Neuronal stem cell (in vitro differentiated cells): Measurements from ENCODE around the gene CASD1.

Experiments used
- DNase-seq: peaks from one replicate; pipeline ENCODE4 v3.0.0-alpha.2; 2013; ENCODE audit warnings: low spot score
- H2AFZ ChIP-seq: one replicate; pipeline ENCODE4 v1.6.1; 2013; ENCODE audit warnings: mild to moderate bottlenecking, low read length, inconsistent platforms
- H2AK5ac ChIP-seq: 2 replicates; pipeline ENCODE4 v1.6.1; 2013; ENCODE audit warnings: low read depth, mild to moderate bottlenecking, inconsistent platforms, low read length, moderate library complexity, mixed read lengths
- H2BK120ac ChIP-seq: 2 replicates; pipeline ENCODE4 v1.6.1; 2013; ENCODE audit warnings: low read depth, mild to moderate bottlenecking, inconsistent platforms, low read length, moderate library complexity, mixed read lengths
- H2BK12ac ChIP-seq: one replicate; pipeline ENCODE4 v1.6.1; 2013; ENCODE audit warnings: low read length, inconsistent platforms
- H2BK15ac ChIP-seq: 2 replicates; pipeline ENCODE4 v1.6.1; 2013; ENCODE audit warnings: mild to moderate bottlenecking, low read length, inconsistent platforms, mixed read lengths
- H2BK5ac ChIP-seq: one replicate; pipeline ENCODE4 v1.6.1; 2013; ENCODE audit warnings: inconsistent platforms, mild to moderate bottlenecking, low read length, moderate library complexity
- H3K14ac ChIP-seq: one replicate; pipeline ENCODE4 v1.6.1; 2013; ENCODE audit warnings: low read length, inconsistent platforms
- H3K18ac ChIP-seq: 2 replicates; pipeline ENCODE4 v1.6.1; 2013; ENCODE audit warnings: low read length, inconsistent platforms
- H3K23ac ChIP-seq: 2 replicates; pipeline ENCODE4 v1.6.1; 2013; ENCODE audit warnings: low read depth, mild to moderate bottlenecking, mixed read lengths, low read length, inconsistent platforms; ENCODE audit not compliant: poor library complexity
- H3K27ac ChIP-seq: replicated peaks from 3 replicates; pipeline ENCODE4 v1.5.1; 2013; ENCODE audit warnings: low read length, inconsistent platforms
- H3K27me3 ChIP-seq, 3 experiments: 2 replicates each; pipeline ENCODE4 v1.6.1; 2013; ENCODE audit warnings: low read length in 3 of 3, mild to moderate bottlenecking in 2 of 3, inconsistent platforms in 1 of 3, low read depth in 1 of 3, mixed read lengths in 1 of 3, moderate library complexity in 1 of 3; ENCODE audit not compliant: control insufficient read depth in 3 of 3, insufficient read depth in 3 of 3
- H3K36me3 ChIP-seq, 2 donors: replicated peaks in 1 of 2; 2 replicates each; pipeline ENCODE4 v1.6.1; 2013; ENCODE audit warnings: low read length in 2 of 2; ENCODE audit not compliant: control insufficient read depth in 2 of 2, insufficient read depth in 2 of 2
- H3K4ac ChIP-seq: 2 replicates; pipeline ENCODE4 v1.6.1; 2013; ENCODE audit warnings: inconsistent platforms, mild to moderate bottlenecking, low read length, moderate library complexity
- H3K4me1 ChIP-seq, 2 donors: 1 replicate in 1 of 2; 2 replicates in 1 of 2; pipeline ENCODE4 v1.6.1; 2013; ENCODE audit warnings: low read length in 2 of 2, low read depth in 1 of 2; ENCODE audit not compliant: control insufficient read depth in 2 of 2, insufficient read depth in 1 of 2
- H3K4me2 ChIP-seq: one replicate; pipeline ENCODE4 v1.6.1; 2013; ENCODE audit warnings: mild to moderate bottlenecking, low read length, inconsistent platforms; ENCODE audit not compliant: insufficient read depth, poor library complexity, severe bottlenecking
- H3K4me3 ChIP-seq, 2 donors: 2 replicates each; pipeline ENCODE4 v1.5.1; 2013; ENCODE audit warnings: low read length in 2 of 2, mild to moderate bottlenecking in 2 of 2, inconsistent platforms in 1 of 2, moderate library complexity in 1 of 2
- H3K79me1 ChIP-seq: one replicate; pipeline ENCODE4 v1.6.1; 2013; ENCODE audit warnings: low read depth, mild to moderate bottlenecking, inconsistent platforms, low read length, moderate library complexity
- H3K9ac ChIP-seq: one replicate; pipeline ENCODE4 v1.6.1; 2013; ENCODE audit warnings: mild to moderate bottlenecking, low read depth, low read length, inconsistent platforms; ENCODE audit not compliant: poor library complexity
- H3K9me3 ChIP-seq, 2 donors: replicated peaks in 1 of 2; 2 replicates each; pipeline versions ENCODE3 to v1.6.1; 2013; ENCODE audit warnings: low read length in 2 of 2, mild to moderate bottlenecking in 2 of 2, inconsistent platforms in 1 of 2, low read depth in 1 of 2, mixed read lengths in 1 of 2, moderate library complexity in 1 of 2; ENCODE audit not compliant: control insufficient read depth in 2 of 2, insufficient read depth in 1 of 2
- H4K8ac ChIP-seq: one replicate; pipeline ENCODE4 v1.6.1; 2013; ENCODE audit warnings: low read depth, mild to moderate bottlenecking, inconsistent platforms, low read length, moderate library complexity
- H4K91ac ChIP-seq: one replicate; pipeline ENCODE4 v1.6.1; 2013; ENCODE audit warnings: low read length, low read depth, mild to moderate bottlenecking, inconsistent platforms; ENCODE audit not compliant: poor library complexity
- WGBS, 2 donors: extraction: QIAGEN DNeasy Blood & Tissue Kit; methylation state at CpG; one replicate each; pipeline ENCODE4 v1.1.7; 2013; ENCODE audit warnings: missing lambda C conversion rate in 2 of 2, mixed read lengths in 1 of 2; ENCODE audit not compliant: insufficient read length in 2 of 2, insufficient replicate concordance in 1 of 2; ENCODE audit errors: extremely low coverage in 2 of 2; 5-methylcytosine and 5-hydroxymethylcytosine counted together

CASD1 gene

GRCh38 chr7:94584113-94584512 lies 74.5 kb downstream of the CASD1 start:
- Histone ChIP-seq H3K36me3 (peaks cover 0 to 23% of the 10 kb centered on the region in 2 donors), H2BK5ac (no peak overlapping the region)
- WGBS, 2 donors = no CpG with 5 or more reads among the region's 1 CpG

GRCh38 chr7:94588075-94588474 lies 78.5 kb downstream of the CASD1 start:
- Histone ChIP-seq H3K14ac (no peak overlapping the region), H3K27ac (peak overlapping the region; percentile 70), H3K4me3 (no peak overlapping the region), H3K9ac (no peak overlapping the region), H3K79me1 (no peaks in the 10 kb centered on the region), H3K18ac (no peak overlapping the region), H3K36me3 (peaks cover 0 to 48% of the 10 kb centered on the region in 2 donors), H3K4ac (no peak overlapping the region), H3K4me1 (peaks cover 2 to 8% of the 10 kb centered on the region in 2 donors), H2AK5ac (no peak overlapping the region), H3K23ac (no peak overlapping the region), H3K9me3 (peaks cover 4 to 20% of the 10 kb centered on the region in 2 donors), H2AFZ (no peak overlapping the region), H2BK12ac (no peak overlapping the region), H3K27me3 (no peaks in the 10 kb centered on the region), H3K4me2 (no peak overlapping the region), H2BK15ac (no peak overlapping the region), H2BK120ac (no peak overlapping the region), H2BK5ac (no peak overlapping the region), H4K91ac (no peak overlapping the region), H4K8ac (no peak overlapping the region)
- peak; percentile 59 for DNase-seq
- no CpG with 5 or more reads among the region's 2 CpGs for WGBS, 2 donors

More at GRCh38 chr7:94584113-94584512, 74.5 kb downstream of the CASD1 start:
- no peaks in the 10 kb centered on the region for H3K27me3 ChIP-seq
- H3K18ac ChIP-seq = no peak overlapping the region
- no peak overlapping the region for H3K4me2 ChIP-seq
- H3K27ac ChIP-seq = no peak overlapping the region
- no peak overlapping the region for H3K4me3 ChIP-seq
- H3K79me1 ChIP-seq = no peaks in the 10 kb centered on the region
- H4K91ac ChIP-seq = no peak overlapping the region
- peaks cover 2 to 5% of the 10 kb centered on the region in 2 donors for H3K9me3 ChIP-seq
- no peak overlapping the region for H2AK5ac ChIP-seq
- no peak overlapping the region for H3K4ac ChIP-seq
- H3K9ac ChIP-seq = no peak overlapping the region
- no peaks in the 10 kb centered on the region for H3K4me1 ChIP-seq
- H2AFZ ChIP-seq = no peak overlapping the region
- H2BK15ac ChIP-seq = no peak overlapping the region
- H2BK12ac ChIP-seq = no peak overlapping the region
- no peak overlapping the region for H2BK120ac ChIP-seq
- DNase-seq = no peak
- H4K8ac ChIP-seq = no peak overlapping the region
- no peak overlapping the region for H3K23ac ChIP-seq
- no peak overlapping the region for H3K14ac ChIP-seq

- Histone ChIP-seq H3K4me1 (peaks cover 2 to 8% of the 10 kb centered on the region in 2 donors), H4K91ac (no peak overlapping the region), H3K27ac (no peak overlapping the region)
These were observed 81.0 kb downstream of the CASD1 start for GRCh38 chr7:94590526-94591162.

GRCh38 chr7:94591176-94591575 lies 81.6 kb downstream of the CASD1 start:
- no peak overlapping the region for H4K91ac ChIP-seq
- peak overlapping the region; percentile 66 for H3K27ac ChIP-seq
- no peaks in the 10 kb centered on the region for H3K27me3 ChIP-seq

More at GRCh38 chr7:94590526-94591162, 81.0 kb downstream of the CASD1 start:
- Histone ChIP-seq H3K4ac (no peak overlapping the region), H3K18ac (no peak overlapping the region), H3K23ac (no peak overlapping the region), H3K14ac (no peak overlapping the region), H2AFZ (no peak overlapping the region), H3K36me3 (peaks cover 0 to 49% of the 10 kb centered on the region in 2 donors), H2BK12ac (no peak overlapping the region), H3K4me3 (no peak overlapping the region), H2AK5ac (no peak overlapping the region), H3K4me2 (no peak overlapping the region), H3K9me3 (peaks cover 4 to 20% of the 10 kb centered on the region in 2 donors), H3K27me3 (no peaks in the 10 kb centered on the region), H2BK5ac (no peak overlapping the region), H3K79me1 (no peaks in the 10 kb centered on the region), H2BK120ac (no peak overlapping the region), H3K9ac (no peak overlapping the region), H2BK15ac (no peak overlapping the region), H4K8ac (no peak overlapping the region)
- WGBS, 2 donors = no CpG with 5 or more reads among the region's 4 CpGs
- DNase-seq = no peak

More at GRCh38 chr7:94591176-94591575, 81.6 kb downstream of the CASD1 start:
- Histone ChIP-seq H3K4me1 (peaks cover 2 to 8% of the 10 kb centered on the region in 2 donors), H2BK12ac (no peak overlapping the region), H3K18ac (no peak overlapping the region), H2BK5ac (no peak overlapping the region), H3K36me3 (peaks cover 0 to 50% of the 10 kb centered on the region in 2 donors), H2BK15ac (no peak overlapping the region), H2BK120ac (no peak overlapping the region), H3K9ac (no peak overlapping the region), H3K4me3 (no peak overlapping the region), H3K4me2 (no peak overlapping the region), H3K4ac (no peak overlapping the region), H3K14ac (no peak overlapping the region), H2AFZ (no peak overlapping the region), H3K79me1 (no peaks in the 10 kb centered on the region), H3K23ac (no peak overlapping the region), H4K8ac (no peak overlapping the region), H3K9me3 (peaks cover 4 to 20% of the 10 kb centered on the region in 2 donors), H2AK5ac (no peak overlapping the region)
- DNase-seq = no peak
- no CpG with 5 or more reads among the region's 2 CpGs for WGBS, 2 donors
